ENCODE results near the gene ZC3HAV1.
"Not testable (repeated sequence)": the region's sequence is repeated elsewhere in the genome, so short reads cannot be mapped to it uniquely, and the experiment has no call there.

Gene ZC3HAV1

DNA sequence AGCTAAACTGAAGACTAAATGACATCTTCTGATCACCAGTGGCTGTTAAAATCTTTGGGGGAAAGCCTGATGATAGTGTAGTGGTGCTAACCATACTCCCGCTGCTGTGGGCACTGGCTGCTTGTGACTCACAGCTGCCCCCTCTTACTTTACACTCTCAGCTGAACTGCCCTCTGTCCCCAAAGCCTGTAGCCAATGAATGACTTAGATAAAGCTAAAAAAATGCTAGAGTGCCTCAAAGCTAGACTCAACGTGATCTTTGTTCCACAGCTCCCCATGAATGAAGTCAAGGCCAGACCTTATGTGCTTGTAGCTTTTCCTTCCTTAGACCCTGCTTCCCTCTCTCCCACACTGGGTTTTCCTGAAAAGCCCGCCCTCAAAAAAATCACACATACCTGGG is 80.2 kb downstream of the ZC3HAV1 start:
- no peak overlapping the region for H3K4me3 ChIP-seq (ENCODE audit: low read depth, low read length)
- TF ChIP-seq, protein P1, sequence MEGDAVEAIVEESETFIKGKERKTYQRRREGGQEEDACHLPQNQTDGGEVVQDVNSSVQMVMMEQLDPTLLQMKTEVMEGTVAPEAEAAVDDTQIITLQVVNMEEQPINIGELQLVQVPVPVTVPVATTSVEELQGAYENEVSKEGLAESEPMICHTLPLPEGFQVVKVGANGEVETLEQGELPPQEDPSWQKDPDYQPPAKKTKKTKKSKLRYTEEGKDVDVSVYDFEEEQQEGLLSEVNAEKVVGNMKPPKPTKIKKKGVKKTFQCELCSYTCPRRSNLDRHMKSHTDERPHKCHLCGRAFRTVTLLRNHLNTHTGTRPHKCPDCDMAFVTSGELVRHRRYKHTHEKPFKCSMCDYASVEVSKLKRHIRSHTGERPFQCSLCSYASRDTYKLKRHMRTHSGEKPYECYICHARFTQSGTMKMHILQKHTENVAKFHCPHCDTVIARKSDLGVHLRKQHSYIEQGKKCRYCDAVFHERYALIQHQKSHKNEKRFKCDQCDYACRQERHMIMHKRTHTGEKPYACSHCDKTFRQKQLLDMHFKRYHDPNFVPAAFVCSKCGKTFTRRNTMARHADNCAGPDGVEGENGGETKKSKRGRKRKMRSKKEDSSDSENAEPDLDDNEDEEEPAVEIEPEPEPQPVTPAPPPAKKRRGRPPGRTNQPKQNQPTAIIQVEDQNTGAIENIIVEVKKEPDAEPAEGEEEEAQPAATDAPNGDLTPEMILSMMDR (IDR thresholded peaks at IDR 0.05; ENCODE audit: control insufficient read depth, extremely low read depth, insufficient read depth), result no peak
- no peak for DNase-seq (ENCODE audit: low read depth)

DNA sequence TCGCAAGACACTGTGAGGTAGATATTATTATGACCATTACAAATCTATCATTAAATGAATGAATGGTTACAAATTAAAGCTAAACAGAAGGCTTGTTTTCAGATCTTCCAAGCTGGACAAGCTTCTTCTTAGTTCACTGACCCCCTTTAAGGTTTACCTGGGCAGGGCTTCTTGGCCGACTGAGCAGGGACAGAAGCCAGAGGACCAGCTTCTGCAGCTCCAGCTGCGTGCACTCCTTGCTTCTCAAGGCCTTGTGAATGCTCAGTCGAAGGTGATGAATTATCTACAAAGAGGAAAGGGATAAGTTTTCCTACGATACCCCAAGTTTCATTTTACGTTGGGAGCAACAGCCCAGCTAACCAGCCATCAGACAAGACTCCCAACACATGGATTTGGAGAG is 83.0 kb downstream of the ZC3HAV1 start:
- no peak overlapping the region for H3K4me3 ChIP-seq (ENCODE audit: low read depth, low read length)
- no peak for DNase-seq (ENCODE audit: low read depth)
- TF ChIP-seq, protein P1 (IDR thresholded peaks at IDR 0.05; ENCODE audit: control insufficient read depth, extremely low read depth, insufficient read depth), result no peak

DNA sequence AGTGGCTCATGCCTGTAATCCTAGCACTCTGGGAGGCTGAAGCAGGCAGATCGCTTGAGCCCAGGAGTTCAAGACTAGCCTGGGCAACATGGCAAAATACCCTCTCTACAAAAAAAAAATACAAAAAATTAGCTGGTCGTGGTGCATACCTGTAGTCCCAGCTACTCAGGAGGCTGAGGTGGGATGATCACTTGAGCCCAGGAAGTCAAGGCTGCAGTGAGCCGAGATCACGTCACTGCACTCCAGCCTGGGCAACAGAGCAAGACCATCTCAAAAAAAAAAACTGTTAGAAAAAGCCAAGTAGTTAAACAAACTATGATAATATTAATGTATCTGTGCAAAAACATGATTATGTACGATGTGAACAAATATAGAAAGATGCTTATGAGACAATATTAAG is 83.7 kb downstream of the ZC3HAV1 start:
- not testable (repeated sequence) for DNase-seq (ENCODE audit: low read depth); H3K4me3 ChIP-seq (ENCODE audit: low read depth, low read length)

DNA sequence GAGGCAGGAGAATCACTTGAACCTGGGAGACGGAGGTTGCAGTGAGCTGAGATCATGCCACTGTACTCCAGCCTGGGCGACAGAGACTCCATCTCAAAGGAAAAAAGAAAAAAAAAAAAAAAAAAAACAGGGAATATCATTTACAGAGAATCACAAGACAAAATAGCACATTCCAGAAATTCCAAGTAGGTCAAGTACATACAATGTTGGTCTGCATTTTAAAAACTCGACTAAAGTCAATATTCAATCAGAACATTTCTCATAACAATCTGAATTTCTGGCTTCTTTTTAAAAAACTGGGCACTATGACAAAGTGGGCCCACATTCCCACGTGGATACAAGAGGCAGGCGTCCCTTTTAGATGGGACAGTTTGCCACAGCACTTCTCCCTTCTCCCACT is 86.4 kb downstream of the ZC3HAV1 start:
- TF ChIP-seq, protein P1 (IDR thresholded peaks at IDR 0.05; ENCODE audit: control insufficient read depth, extremely low read depth, insufficient read depth), result no peak
- no peak for DNase-seq (ENCODE audit: low read depth)
- no peak overlapping the region for H3K4me3 ChIP-seq (ENCODE audit: low read depth, low read length)

DNA sequence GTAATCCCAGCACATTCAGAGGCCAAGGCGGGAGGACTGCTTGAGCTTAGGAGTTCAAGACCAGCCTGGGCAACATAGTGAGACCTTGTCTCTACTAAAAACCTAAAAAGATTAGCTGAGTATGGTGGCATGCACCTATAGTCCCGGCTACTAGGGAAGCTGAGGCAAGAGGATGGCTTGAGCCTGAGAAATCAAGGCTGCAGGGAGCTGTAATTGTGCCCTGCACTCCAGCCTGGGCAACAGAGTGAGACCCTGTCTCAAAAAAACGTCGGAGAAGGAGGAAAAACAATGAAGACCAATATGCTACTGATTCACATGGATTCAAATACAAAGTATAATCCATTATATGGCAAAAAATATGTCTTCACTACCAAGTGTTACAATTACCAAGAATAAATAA is 87.2 kb downstream of the ZC3HAV1 start:
- TF ChIP-seq, protein P1 (IDR thresholded peaks at IDR 0.05; ENCODE audit: control insufficient read depth, extremely low read depth, insufficient read depth), result no peak
- H3K4me3 ChIP-seq (ENCODE audit: low read depth, low read length), result no peak overlapping the region

DNA sequence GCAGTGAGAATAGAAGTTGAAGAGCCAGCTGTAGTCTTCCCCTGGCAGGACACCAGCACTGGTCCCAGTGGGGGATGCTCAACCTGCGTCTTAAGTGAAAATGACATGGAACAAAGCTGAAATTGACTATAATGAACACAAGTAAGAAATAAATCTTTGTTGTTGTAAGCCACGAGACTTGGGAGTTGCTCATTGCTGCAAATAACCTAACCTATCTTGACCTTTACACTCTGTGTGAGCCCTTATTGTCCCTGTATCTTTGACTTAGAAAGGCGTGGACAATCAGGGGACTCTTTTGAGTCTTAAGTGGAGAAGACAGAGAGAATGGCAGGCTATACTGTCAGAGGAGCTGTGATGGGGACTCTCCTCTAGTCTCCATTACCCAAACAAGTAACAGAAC is 90.6 kb downstream of the ZC3HAV1 start:
- DNase-seq (ENCODE audit: low read depth), result no peak
- H3K4me3 ChIP-seq (ENCODE audit: low read depth, low read length), result no peak overlapping the region
- TF ChIP-seq, protein P1 (IDR thresholded peaks at IDR 0.05; ENCODE audit: control insufficient read depth, extremely low read depth, insufficient read depth), result no peak

More for the DNA sequence above, 87.2 kb downstream of the ZC3HAV1 start:
- no peak for DNase-seq (ENCODE audit: low read depth)

DNA sequence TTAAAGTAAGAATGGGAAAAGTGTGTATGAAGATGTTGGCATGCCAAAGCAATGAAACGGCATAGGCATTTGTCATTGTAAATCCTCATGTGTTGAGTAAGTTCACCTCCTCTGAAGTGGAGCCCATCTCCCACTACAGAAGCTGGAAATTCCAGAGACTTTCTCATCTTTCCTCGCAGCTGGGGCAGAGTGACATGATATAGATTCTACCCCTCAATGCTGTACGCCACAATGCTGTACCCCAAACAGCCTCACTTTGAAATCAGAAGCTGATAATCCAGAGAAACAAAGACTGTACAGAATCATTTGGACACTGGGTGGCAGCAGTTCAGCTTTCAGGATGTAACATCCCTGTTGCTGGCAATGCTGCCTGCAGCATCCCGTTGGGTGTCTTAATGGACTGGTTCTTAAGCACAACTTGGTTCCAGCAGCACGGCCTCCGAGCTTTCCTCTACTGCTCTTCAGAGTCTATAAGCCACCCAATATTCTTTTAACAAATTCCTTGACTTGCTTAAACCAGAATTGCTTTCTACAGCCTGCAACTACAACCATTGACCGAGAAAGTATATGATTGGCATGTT is 92.5 kb downstream of the ZC3HAV1 start:
- TF ChIP-seq, protein P1 (IDR thresholded peaks at IDR 0.05; ENCODE audit: control insufficient read depth, extremely low read depth, insufficient read depth), result peak; percentile 87
- H3K4me3 ChIP-seq (ENCODE audit: low read depth, low read length), result no peak overlapping the region
- peak; percentile 61 for DNase-seq (ENCODE audit: low read depth)
